ENCODE results near the gene CDC73.

DNA sequence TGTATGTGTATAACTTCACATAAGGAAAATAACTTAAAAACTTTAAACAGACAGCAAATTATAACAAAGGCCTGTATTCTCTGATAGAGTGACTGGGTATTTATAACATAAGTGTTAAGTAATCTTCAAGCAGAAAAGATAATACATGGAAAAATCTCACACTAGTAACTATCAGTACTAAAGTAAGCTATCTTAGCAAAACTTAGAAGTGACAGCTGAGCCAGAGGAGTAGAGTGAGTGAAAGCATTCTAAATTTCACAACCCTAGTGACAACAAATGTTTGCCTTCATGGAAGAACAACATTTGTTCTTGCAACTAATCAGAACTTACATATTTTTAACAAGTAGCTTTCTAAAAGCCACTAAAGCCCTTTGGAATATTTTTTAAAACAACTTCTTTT, 139.1 kb downstream of the CDC73 start:
- TF ChIP-seq, protein P1, sequence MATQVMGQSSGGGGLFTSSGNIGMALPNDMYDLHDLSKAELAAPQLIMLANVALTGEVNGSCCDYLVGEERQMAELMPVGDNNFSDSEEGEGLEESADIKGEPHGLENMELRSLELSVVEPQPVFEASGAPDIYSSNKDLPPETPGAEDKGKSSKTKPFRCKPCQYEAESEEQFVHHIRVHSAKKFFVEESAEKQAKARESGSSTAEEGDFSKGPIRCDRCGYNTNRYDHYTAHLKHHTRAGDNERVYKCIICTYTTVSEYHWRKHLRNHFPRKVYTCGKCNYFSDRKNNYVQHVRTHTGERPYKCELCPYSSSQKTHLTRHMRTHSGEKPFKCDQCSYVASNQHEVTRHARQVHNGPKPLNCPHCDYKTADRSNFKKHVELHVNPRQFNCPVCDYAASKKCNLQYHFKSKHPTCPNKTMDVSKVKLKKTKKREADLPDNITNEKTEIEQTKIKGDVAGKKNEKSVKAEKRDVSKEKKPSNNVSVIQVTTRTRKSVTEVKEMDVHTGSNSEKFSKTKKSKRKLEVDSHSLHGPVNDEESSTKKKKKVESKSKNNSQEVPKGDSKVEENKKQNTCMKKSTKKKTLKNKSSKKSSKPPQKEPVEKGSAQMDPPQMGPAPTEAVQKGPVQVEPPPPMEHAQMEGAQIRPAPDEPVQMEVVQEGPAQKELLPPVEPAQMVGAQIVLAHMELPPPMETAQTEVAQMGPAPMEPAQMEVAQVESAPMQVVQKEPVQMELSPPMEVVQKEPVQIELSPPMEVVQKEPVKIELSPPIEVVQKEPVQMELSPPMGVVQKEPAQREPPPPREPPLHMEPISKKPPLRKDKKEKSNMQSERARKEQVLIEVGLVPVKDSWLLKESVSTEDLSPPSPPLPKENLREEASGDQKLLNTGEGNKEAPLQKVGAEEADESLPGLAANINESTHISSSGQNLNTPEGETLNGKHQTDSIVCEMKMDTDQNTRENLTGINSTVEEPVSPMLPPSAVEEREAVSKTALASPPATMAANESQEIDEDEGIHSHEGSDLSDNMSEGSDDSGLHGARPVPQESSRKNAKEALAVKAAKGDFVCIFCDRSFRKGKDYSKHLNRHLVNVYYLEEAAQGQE (IDR thresholded peaks at IDR 0.05; ENCODE audit: insufficient read depth in 1 of 2, low read depth in 2 of 2, low read length in 2 of 2), result no peak
- TF ChIP-seq POLR2AphosphoS5 (IDR thresholded peaks at IDR 0.05; ENCODE audit: low read depth, low read length), result no peak
